Activated CD8-positive, alpha-beta memory T cell treated with anti-CD3 and anti-CD28 coated beads, Interleukin-2, amount 50 U/mL, for 48 hours (primary cell): ENCODE data around the gene CDK9.

Experiments
- DNase-seq: peaks from one replicate; pipeline ENCODE4 v3.0.0-alpha.2; 2020

CDK9 gene

DNA sequence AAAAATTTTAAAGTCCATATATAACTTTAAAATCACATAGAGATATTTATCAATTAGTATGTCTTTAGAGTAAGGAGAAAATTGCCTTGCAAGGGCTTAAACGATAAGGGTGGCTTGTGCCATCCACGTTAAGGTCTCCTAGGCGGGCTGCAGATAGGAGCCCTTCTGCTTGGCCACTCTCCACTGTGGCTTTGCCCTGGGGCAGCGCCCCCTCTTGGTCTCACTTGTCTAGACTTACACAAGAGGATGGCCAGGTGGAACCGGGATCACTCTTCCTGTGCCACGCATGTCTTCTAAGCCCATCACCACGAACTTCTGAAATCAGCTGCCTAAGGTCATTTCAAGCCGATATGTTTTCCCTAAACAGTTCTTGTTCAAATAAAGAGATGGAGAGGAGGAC, 19.8 kb downstream of the CDK9 start:
- peak; percentile 73 for DNase-seq

DNA sequence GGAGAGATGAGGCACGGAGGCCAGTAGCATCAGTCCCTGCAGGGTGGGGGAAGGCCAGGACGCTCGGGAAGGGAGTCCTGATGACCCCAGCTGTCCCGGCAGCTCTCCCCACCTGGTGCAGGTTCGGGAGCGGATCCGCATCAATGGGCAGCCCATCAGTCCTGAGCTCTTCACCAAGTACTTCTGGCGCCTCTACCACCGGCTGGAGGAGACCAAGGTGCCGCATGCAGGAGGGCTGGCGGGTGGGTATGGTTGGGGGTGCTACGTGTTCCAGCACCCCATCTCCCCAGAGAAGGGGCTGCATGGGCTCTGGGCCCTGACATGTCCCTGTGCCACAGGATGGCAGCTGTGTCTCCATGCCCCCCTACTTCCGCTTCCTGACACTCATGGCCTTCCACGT, 21.0 kb downstream of the CDK9 start:
- no peak for DNase-seq

DNA sequence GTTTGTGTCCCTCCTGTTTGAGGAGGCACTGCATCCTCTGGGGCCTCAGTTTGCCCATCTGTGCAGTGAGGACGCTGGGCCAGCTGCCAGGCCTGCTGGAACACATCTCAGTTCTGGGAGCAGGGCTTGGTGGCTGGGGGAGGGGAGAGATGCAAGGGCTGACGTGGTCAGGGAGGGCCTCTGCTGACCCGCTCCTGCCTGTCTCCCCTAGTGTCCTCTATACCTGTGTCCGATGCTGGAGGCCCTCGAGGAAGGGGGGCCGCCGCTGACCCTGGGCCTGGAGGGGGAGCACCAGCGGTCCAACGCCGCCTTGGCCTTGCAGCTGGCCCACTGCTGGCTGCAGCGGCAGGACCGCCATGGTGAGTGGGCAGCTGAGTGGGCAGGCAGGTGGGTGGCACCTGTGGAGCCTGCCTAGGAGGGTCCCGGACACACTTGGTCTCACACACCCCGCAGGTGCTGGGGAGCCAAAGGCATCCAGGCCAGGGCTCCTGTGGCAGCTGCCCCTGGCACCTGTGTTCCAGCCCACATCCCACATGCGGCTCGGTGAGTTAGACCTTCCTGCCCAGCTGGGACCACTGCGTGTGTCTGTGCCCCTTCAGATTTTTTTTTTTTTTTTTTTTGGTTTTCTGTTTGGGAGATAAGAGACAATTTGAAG, 22.6 kb downstream of the CDK9 start:
- DNase-seq = no peak

DNA sequence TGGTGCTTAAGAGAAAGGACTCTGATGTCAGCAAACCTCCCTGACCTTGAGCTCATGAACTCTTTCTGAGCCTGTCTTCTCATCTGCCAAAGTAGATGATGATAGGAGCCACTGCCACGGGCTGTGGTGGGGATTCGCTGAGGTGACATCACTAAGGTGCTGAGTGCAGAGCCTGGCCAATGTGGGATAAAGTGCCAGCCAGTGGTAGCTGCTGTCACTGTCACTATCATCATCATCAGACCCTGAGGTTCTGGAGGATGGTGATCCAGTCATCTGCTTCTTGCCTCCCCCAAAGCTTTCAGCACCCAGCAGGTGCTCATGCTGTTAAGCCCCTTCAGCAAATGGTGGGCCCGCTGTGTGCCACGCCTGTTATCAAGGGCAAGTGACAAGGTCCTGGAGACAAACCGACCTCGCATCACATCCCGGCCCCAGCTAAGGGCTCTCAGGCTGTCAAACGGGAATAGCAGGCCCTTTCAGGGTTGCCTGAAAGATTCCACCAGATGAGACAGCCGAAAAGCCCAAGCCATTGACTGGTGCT, 23.2 kb downstream of the CDK9 start:
- no peak for DNase-seq

DNA sequence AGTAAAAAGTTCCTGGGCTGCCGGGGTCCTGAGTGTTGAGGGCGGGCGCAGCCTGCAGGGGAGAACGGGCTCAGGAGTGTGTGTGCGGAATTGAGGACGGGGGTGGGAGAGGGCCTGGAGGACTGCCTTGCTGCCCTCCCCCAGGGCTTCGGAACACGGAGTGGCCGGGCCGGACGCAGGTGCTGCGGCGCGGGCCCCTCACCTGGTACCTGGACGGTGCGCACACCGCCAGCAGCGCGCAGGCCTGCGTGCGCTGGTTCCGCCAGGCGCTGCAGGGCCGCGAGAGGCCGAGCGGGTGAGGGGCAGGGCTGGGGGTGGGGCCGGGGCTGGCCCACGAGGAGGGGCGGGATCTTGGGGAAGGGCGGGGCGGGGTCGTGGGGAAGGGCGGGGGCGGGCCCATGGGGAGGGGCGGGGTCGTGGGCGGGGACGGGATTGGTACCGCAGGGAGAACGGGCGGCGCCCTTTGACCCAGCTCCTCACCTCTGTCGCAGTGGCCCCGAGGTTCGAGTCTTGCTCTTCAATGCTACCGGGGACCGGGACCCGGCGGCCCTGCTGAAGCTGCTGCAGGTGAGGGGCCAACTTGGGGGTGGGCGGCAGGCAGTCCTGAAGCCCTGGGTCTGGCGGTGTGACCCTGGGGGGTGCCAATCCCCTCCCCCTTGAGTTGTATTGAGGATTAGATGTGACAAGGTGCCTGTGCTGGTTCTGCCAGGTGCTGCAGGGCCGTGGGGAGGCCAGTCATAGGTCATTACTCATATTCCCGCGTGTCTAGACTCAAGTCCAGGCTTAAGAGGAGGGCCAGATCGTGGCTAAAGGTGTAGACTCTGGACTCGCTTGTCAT, 23.9 kb downstream of the CDK9 start:
- no peak for DNase-seq

DNA sequence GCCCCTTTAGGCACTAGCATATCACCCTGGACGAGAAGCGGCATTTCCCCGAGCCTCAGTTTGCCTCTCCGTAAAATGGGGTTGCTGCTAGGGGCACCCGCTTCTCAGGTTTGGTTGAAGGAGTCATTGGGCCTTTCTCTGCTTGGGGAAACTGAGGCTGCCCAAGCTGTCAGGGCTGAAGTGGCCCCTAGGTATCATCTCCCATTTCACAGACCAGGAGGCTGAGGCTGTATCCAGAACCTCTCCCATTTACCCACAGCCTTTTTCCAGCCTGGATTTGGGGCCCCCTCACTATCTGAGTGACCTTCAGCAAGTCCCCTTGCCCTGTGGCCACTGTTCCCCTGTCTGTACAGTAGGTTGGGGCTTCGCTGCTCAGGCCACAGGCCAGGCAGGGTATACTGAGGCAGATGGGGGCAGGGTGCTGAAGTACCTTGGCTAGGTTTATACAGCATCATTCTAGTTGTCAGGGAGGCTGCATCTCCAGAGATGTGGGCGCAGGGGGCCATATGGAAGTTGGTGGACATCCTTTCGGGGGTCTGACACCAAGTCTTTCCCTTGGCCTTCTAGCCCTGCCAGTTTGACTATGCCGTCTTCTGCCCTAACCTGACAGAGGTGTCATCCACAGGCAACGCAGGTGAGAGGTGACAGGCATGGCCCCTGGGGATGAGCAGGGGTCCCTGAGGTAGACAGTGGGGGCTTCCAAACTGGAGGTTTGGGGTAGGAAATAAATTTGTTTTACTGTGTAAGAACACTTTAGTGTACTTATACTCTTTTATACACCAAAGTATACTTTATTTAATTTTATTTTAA, 24.7 kb downstream of the CDK9 start:
- no peak for DNase-seq

DNA sequence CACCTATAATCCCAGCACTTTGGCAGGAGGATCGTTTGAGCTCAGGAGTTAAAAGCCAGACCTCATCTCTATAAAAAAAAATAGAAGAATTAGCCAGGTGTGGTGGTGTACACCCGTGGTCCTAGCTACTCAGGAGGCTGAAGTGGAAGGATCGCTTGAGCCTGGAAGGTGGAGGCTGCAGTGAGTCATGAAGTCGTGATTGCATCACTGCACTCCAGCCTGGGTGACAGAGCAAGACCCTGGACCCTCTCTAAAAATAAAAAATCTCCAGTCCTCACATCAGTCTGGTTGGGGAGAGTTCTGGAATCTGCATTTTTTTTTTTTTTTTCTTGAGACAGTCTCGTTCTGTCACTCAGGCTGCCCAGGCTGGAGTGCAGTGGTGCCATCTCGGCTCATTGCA, 26.2 kb downstream of the CDK9 start:
- no peak for DNase-seq

DNA sequence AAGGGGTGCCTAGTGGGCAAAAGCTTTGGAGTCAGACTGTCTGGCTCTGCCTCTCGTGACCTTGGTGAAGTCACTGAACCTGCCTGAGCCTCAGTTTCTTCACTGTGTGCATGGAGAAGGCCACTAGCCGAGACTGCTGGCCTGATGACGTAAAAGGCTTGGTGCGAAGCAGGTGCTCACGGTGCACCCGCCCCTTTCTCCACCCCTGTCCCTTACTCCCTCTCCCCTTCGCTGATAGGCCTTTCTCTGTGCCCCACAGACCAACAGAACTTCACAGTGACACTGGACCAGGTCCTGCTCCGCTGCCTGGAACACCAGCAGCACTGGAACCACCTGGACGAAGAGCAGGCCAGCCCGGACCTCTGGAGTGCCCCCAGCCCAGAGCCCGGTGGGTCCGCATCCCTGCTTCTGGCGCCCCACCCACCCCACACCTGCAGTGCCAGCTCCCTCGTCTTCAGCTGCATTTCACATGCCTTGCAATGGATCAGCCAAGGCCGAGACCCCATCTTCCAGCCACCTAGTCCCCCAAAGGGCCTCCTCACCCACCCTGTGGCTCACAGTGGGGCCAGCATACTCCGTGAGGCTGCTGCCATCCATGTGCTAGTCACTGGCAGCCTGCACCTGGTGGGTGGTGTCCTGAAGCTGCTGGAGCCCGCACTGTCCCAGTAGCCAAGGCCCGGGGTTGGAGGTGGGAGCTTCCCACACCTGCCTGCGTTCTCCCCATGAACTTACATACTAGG, 27.3 kb downstream of the CDK9 start:
- DNase-seq = no peak

DNA sequence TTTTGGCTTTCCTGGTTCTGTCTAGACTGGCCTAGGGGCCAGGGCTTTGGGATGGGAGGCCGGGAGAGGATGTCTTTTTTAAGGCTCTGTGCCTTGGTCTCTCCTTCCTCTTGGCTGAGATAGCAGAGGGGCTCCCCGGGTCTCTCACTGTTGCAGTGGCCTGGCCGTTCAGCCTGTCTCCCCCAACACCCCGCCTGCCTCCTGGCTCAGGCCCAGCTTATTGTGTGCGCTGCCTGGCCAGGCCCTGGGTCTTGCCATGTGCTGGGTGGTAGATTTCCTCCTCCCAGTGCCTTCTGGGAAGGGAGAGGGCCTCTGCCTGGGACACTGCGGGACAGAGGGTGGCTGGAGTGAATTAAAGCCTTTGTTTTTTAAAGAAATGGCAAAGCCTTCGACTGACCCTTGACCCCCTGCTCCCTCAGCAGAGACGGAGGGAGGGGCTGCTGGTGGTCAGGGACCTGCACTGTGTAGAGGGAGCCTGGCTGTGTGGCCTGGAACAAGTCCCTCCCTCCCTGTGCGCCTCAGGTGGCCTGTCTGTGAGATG, 27.9 kb downstream of the CDK9 start:
- DNase-seq = no peak

DNA sequence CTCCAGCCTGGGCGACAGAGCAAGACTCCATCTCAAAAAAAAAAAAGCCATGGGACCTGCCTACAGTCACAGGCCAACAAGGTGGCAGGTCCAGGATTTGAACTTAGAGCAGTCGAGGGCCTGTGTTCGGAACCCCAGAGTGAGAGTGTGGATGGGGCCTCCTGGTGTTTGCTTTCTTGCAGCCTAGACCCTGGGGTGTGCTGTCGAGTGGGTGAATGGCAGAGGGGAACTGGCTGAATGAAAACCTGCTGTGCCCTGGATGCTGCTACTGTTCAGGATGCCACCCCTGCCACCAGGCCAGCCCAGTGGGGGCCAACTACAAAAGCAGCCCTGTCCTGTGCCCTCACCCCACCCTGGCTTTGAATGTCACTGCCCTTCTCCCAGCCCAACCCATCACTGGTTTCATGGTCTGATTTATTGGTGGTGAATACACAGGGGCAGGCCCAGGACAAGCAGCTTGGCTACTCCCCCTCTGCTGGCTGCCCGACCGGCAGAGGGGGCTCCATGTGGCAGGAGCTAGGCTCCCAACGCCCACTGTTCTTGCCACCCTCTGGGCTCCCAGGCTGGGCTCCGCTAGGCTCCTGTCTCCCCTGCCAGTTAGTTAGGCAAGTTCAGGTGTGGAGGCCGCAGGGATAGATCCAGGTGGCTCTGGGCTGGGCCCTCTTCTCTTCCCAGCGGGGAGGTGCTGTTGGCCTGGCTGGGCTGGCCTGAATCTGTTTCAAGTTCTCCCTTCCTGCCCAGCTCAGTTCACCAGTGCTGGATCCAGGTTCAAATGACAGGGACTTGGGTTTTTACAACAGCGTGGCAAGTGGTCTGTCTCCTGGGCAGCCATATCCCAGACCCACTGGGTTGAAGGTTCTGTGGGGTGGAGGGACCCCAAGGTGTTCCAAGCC, 29.0 kb downstream of the CDK9 start:
- DNase-seq = no peak

DNA sequence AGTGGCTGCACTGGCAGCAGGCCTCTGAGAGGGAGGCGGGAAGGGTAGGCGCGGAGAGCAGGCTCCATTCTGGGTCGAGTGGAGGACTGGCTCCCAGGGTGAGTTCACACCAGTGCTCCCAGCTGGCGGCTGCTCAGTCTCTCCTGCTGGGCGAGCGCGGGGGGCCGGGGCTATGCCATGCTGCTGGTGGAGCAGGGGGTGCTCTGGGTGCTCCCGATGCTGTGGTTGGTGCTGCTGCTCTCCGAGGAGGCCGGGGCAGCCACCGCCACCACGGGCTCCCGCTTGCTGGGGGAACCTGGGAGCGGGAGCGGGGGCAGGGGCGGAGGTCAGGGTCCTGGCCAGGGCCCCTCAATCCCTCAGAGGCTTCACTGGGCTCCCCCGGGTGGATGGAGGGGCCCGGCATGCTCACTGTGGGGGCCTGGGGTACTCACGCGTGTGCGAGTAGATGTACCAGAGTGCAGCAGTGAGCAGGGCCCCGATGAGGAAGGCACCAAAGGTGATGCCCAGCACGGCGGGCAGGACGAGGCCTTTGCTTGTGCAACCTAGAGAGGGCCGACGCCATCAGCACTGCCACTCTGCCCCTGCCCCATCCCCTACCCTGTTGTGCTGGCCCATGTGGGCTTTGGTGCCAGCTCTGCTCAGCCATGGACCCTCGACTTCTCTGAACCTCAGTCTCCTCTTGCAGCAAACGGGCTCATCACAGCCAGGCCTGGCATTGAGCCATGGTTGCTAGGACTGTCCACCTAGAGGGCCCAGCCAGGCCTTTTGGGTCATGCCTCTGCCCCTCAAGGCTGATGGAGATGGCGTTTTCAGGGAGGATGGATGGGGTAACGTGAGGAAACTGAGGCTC, 29.9 kb downstream of the CDK9 start:
- no peak for DNase-seq

DNA sequence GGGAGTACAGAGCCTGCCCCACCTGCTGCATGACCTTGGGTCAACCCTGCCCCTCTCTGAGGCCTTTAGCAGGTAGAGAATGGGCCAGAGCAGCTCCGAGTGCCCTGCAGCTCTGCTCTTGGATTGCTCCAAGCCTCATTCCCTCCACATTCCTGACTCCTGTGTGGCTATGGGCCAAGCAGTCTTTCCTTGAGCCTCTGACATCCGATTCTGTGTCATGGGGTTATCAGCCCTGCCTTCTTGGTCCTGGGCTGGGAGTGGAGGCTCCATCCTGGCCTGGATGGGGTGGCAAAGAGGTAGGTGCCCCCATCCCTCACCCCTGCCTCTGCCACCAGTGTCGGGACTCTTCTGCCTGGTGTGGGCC, 30.5 kb downstream of the CDK9 start:
- no peak for DNase-seq

DNA sequence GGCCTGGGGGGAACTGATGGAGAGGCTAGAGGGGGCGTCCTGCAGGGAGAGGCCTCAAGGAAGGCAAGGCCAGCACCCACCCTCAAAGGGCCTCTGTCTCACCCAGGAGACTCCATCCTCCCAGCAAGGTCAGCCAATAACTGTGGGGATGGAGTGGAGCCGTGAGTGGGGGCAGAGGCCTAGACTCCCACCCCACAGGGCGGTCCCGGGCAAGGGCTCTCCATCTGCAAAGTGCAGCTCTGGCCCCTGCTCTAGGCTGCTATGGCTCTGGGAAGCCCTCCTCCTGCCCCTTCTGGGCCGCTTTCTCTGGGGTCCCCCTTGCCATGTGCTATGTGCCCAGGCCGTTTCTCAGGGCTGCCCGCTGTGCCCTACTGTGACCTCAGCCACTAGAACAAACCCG, 30.9 kb downstream of the CDK9 start:
- no peak for DNase-seq

DNA sequence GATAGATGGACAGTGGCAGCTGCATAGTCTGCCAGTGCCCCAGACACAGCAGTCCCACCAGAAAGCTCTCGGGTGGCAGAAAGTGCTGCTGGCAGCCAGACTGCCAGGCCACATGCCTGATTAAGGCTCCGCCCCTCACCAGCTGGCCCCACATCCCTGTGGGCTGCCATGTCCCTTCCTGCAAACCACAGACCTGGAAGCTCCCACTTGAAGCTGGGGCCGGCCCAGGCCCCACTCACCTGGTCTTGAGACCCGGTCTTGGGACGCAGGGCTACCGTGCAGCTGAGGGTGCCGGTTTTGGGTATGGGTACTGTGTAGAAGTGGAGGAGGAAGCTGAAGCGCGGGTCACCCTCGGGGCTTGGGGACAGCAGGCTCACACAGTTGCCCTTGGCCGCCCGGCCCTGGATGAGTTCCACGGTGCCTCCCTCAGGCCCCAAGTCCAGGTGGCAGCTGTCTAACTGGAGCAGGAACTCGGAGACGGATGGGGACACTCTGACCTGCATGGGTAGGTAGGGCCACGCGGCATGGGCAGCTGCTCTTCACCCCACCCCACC, 32.1 kb downstream of the CDK9 start:
- DNase-seq = no peak

DNA sequence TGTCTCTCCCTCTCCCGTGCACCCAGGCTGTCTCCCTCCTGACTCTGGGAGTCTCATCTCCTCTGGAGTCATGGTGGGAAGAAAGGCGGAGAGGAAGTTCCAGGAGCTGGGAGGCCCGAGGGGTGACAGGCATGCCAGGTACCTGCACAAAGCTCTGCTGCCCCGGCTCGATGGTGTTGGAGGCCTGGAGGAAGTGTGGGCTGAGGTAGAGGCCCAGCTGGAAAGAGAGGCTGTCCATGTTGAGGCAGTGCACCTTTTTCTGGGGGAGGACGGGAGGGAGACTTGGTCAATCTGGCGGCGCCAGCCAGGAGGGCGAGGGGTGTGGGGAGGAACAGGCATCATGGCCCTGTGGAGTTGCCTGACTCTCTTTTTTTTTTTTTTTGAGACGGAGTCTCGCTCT, 32.7 kb downstream of the CDK9 start:
- DNase-seq = no peak

DNA sequence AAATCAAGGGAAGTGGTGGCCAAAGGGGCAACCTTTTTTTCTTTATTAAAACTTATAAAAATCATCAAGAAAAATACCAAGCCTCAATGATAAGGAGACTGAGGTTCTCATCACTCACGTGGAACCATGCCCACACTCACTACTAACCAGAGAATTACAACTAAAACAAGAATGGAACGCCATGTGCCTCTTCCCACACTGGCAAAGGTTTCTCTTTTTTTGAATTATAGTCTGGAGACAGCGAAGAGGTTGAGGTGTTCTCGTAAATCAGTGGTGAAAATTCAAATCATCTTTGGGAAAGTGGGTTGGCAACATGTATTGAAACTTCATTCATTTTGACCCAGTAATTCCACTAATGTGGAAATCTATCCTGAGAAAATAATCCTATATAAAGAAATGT, 36.3 kb downstream of the CDK9 start:
- DNase-seq = no peak

DNA sequence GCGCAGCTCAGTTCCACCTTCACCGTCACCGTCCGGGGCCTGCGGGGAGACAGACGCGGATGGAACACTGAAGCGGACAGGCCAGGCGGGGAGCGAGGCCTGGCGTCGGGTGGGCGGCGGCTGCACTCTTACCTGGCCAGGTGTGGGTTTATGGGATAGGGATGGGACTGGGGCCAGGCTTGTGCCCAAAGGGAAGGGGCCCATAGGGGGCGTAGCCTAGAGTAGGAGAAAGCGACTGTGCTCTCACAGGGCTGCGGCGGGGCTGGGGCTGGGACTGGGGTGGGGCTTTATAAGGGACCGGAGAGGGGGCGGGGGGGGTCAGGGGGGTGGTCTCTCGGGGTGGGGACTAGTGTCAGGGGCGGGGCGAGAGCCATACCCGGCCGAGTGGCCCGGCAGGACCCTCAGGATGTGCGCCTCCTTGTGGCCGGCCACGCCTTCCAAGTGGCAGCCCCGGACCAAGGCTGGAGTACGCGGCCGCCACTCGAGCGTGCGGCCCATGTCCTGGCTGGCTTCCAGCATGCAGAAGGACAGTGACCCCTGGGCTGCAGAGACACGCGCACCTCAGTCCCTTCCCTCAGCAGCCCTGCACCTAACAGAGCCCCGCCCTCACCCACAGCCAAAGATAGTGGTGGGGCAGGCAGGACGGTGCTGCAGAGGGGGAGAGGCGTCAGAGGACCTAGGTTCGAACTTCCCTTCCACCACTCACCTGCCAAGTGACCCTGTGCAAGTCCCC, 39.7 kb downstream of the CDK9 start:
- DNase-seq = no peak

DNA sequence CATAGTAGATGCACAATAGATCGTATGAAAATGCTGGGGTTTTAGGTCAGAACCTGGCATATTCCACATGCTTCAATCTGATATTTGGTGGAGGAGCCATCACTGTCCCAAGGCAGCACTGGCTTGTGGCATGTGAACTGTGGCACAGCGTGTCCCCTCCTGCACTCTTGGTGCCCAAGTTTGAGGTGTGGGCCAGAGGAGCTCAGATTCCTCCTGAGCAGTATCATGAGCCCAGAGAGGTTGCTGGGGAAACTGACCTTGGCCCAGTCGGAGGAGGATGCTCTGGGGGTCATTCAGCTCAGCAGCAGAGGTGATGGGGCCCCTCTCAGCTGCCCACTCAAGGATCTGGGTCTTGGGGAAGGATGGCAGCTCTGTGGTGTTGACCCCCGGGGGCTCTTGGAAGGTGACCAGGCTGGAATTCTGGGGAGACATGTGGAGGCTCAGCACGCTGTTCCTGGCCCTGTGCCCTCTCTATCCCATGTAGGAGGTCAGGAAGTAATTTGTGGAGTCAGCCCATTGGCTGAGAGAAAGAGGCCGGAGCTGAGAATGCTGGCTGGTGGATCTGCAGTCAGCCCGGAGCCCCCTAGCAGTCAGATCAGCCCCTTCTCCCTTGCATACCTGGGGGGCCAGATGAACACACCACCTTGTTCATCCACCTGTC, 40.5 kb downstream of the CDK9 start:
- no peak for DNase-seq
